GM12801 (cell line): ENCODE data around the gene SERTAD2.

Experiments
- TF ChIP-seq, protein P1 (sequence below): IDR thresholded peaks from one replicate; pipeline ENCODE4 v1.5.1; 2011; ENCODE audit warnings: control low read depth; ENCODE audit not compliant: insufficient read length; ENCODE audit errors: extremely low read depth

The SERTAD2 gene

GRCh38 chr2:64652231-64653108 lies 1.2 kb downstream of the SERTAD2 start:
- TF ChIP-seq, protein P1, sequence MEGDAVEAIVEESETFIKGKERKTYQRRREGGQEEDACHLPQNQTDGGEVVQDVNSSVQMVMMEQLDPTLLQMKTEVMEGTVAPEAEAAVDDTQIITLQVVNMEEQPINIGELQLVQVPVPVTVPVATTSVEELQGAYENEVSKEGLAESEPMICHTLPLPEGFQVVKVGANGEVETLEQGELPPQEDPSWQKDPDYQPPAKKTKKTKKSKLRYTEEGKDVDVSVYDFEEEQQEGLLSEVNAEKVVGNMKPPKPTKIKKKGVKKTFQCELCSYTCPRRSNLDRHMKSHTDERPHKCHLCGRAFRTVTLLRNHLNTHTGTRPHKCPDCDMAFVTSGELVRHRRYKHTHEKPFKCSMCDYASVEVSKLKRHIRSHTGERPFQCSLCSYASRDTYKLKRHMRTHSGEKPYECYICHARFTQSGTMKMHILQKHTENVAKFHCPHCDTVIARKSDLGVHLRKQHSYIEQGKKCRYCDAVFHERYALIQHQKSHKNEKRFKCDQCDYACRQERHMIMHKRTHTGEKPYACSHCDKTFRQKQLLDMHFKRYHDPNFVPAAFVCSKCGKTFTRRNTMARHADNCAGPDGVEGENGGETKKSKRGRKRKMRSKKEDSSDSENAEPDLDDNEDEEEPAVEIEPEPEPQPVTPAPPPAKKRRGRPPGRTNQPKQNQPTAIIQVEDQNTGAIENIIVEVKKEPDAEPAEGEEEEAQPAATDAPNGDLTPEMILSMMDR: no peak

DNA sequence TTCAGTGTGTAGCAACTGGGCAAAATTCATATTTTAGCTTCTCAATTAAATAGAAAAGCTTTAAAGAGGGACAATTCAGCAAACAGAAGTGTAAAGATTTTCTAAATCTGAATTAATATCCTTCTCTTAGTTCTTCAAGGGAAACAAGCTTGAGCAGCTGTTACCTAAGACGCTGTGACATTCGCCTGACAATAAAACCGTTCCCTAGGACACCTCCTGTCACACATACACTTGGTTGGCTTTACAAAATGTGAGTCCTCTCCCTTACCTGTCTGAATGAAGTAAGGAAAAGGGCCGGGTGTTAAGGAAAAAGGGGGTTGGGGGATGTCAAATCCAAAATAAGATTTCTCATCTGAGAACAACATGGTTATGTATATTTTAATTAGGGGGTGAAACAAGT lies 2.1 kb downstream of the SERTAD2 start:
- TF ChIP-seq, protein P1: no peak

- TF ChIP-seq, protein P1: no peak
Observed at GRCh38 chr2:64650722-64651338, 2.9 kb downstream of the SERTAD2 start.

DNA sequence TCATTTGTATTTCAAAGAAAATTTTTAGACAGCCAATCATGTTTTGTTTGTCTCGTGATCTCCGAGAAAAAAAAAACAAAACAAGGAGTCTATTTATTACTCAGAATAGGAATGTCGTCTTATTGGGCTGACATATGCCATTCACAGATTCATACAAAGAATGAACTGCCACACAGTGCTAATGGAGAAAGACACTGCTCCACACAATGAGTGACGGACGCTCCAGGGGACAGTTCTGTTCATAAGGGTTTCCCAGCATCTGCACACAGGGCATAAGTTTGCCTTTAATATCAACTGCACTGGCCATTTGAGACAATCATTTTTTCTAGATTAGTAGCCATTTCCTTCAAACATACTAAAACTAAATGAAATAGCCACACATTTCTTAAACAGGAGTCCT lies 3.4 kb downstream of the SERTAD2 start:
- TF ChIP-seq, protein P1: no peak

GRCh38 chr2:64649626-64650025 lies 4.1 kb downstream of the SERTAD2 start:
- TF ChIP-seq, protein P1: no peak

GRCh38 chr2:64649013-64649484 lies 4.7 kb downstream of the SERTAD2 start:
- TF ChIP-seq, protein P1: no peak

DNA sequence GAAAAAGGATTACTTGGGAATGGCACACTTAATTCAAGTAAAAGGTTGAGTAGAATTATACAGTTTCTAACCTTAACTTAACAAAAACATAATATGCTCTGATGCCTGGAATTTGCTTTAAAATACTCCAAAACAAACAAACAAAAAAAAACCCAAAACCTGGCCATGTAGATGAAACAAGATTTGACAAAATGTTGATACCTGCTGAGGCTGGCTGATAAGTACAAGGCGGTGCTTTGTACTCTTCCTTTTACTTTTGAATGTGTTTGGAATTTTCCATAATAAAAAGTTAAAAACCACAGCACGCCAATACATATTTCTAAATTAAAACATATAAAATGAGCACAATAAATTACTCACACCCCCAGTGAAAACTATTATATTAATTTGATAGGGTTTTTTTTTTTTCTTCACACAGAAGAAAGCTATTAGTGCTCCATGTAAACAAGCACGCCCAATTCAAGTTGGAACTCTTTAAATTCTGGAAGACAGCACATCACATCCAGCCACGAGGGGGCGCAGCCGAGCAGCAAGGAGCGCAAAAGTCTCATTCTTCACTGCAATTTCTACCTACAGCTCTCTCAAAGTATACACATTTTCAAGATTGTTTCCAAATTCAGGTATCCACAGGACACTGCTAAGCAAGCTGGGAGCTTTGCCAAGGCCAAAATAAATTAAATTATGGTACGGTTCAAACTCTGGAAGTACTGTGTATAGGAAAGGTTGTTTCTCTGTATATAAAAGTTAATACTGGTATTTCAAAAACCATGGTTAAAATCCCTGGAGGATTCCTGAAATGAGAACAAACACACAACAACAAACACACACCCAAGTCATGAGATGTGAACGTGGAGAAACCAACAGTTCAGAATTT lies 7.5 kb downstream of the SERTAD2 start:
- TF ChIP-seq, protein P1: no peak
